GM12892 (cell line): ENCODE results near the gene MICOS13.

Source experiments
- POLR2A ChIP-seq: IDR thresholded peaks from 2 replicates; pipeline ENCODE4 v1.6.1; 2011; ENCODE audit warnings: low read depth, low read length, control low read depth
- POLR2AphosphoS5 ChIP-seq: IDR thresholded peaks from 2 replicates; pipeline ENCODE4 v1.6.1; 2011; ENCODE audit warnings: low read depth, low read length, control low read depth
- TAF1 ChIP-seq: IDR thresholded peaks from 2 replicates; pipeline ENCODE4 v1.6.1; 2011; ENCODE audit warnings: low read depth, mild to moderate bottlenecking, control low read depth, low read length, borderline replicate concordance

GRCh38 chr19:5684694-5685430 is 4.5 kb upstream of the MICOS13 start:
- TF ChIP-seq POLR2A (no peak), TAF1 (no peak), POLR2AphosphoS5 (no peak)
